HEK293 (cell line): ENCODE results near the gene SLC1A1.

Experiments
- CTCF ChIA-PET: fragments of 350-600 bp; formaldehyde crosslinking; extraction: SDS; loops from one replicate; lab custom pipeline; 2021; ENCODE audit warnings: antibody characterized with exemption; lab: Yijun Ruan, JAX
- POLR2A ChIA-PET: fragments of 300-600 bp; formaldehyde crosslinking; extraction: SDS; loops from one replicate; lab custom pipeline; 2020; ENCODE audit warnings: antibody characterized with exemption, inconsistent platforms; lab: Yijun Ruan, JAX
- H3K27ac ChIP-seq: fragments of 200-500 bp; sonication (Bioruptor generic); 2 replicates; pipeline ENCODE4 v1.5.1; 2014; ENCODE audit warnings: low read depth, low read length, control low read depth, inconsistent platforms; ENCODE audit errors: extremely low read depth
- H3K36me3 ChIP-seq, 2 experiments: fragments of 200-500 bp in 1 of 2; sonication (Bioruptor generic) in 1 of 2; 1 replicate in 1 of 2; 2 replicates in 1 of 2; pipeline ENCODE4 v1.5.1; 2014 to 2017; ENCODE audit warnings: inconsistent platforms in 2 of 2, low read length in 2 of 2; ENCODE audit not compliant: control insufficient read depth in 2 of 2, insufficient read depth in 1 of 2
- H3K4me1 ChIP-seq: fragments of 200-500 bp; sonication (Bioruptor generic); 2 replicates; pipeline ENCODE4 v1.5.1; 2014; ENCODE audit warnings: mild to moderate bottlenecking, low read length, inconsistent platforms; ENCODE audit not compliant: control insufficient read depth, insufficient read depth
- H3K4me3 ChIP-seq: 2 replicates; pipeline ENCODE4 v1.5.1; 2011; ENCODE audit warnings: low read depth, mild to moderate bottlenecking, control low read depth, low read length, moderate library complexity
- H3K9me3 ChIP-seq: fragments of 200-500 bp; sonication (Bioruptor generic); 2 replicates; pipeline ENCODE4 v1.5.1; 2014; ENCODE audit warnings: low read depth, low read length, inconsistent platforms; ENCODE audit not compliant: control insufficient read depth, insufficient read depth
- FEZF1 ChIP-seq: fragments of 450-650 bp; formaldehyde crosslinking; IDR thresholded peaks from 2 replicates; pipeline ENCODE4 v1.5.1; 2016; ENCODE audit warnings: missing biosample characterization, missing genetic modification characterization
- GLIS1 ChIP-seq: fragments of 450-650 bp; formaldehyde crosslinking; IDR thresholded peaks from 2 replicates; pipeline ENCODE4 v1.5.1; 2016; ENCODE audit warnings: missing biosample characterization, missing genetic modification characterization
- OSR2 ChIP-seq: fragments of 450-650 bp; formaldehyde crosslinking; IDR thresholded peaks from 2 replicates; pipeline ENCODE4 v1.5.1; 2016; ENCODE audit warnings: missing biosample characterization, missing genetic modification characterization
- RBAK ChIP-seq: fragments of 450-650 bp; formaldehyde crosslinking; IDR thresholded peaks from 2 replicates; pipeline ENCODE4 v1.5.1; 2016; ENCODE audit warnings: missing biosample characterization, missing genetic modification characterization
- SCRT2 ChIP-seq: fragments of 450-650 bp; formaldehyde crosslinking; IDR thresholded peaks from 2 replicates; pipeline ENCODE4 v1.5.1; 2016; ENCODE audit warnings: missing biosample characterization, missing genetic modification characterization
- SETDB1 ChIP-seq: IDR thresholded peaks from one replicate; pipeline ENCODE4 v1.6.1; 2017; ENCODE audit warnings: mild to moderate bottlenecking, low read length, moderate library complexity, mixed read lengths; ENCODE audit not compliant: insufficient read length
- ZBTB44 ChIP-seq: fragments of 450-650 bp; IDR thresholded peaks from 2 replicates; pipeline ENCODE4 v1.5.1; 2018; ENCODE audit warnings: missing biosample characterization, mild to moderate bottlenecking, missing genetic modification characterization
- ZBTB48 ChIP-seq: fragments of 450-650 bp; formaldehyde crosslinking; IDR thresholded peaks from 2 replicates; pipeline ENCODE4 v1.5.1; 2016; ENCODE audit warnings: missing biosample characterization, missing genetic modification characterization
- ZBTB8A ChIP-seq: fragments of 450-650 bp; formaldehyde crosslinking; IDR thresholded peaks from 2 replicates; pipeline ENCODE4 v1.5.1; 2016; ENCODE audit warnings: missing biosample characterization, missing genetic modification characterization
- ZNF114 ChIP-seq: fragments of 450-650 bp; formaldehyde crosslinking; IDR thresholded peaks from 2 replicates; pipeline ENCODE4 v1.5.0; 2017; ENCODE audit warnings: missing biosample characterization, missing genetic modification characterization
- ZNF174 ChIP-seq: fragments of 450-650 bp; formaldehyde crosslinking; IDR thresholded peaks from 2 replicates; pipeline ENCODE4 v1.5.0; 2017; ENCODE audit warnings: missing biosample characterization, mild to moderate bottlenecking, missing genetic modification characterization
- ZNF175 ChIP-seq: fragments of 450-650 bp; formaldehyde crosslinking; IDR thresholded peaks from 2 replicates; pipeline ENCODE4 v1.5.1; 2016; ENCODE audit warnings: missing biosample characterization, missing genetic modification characterization
- ZNF2 ChIP-seq: fragments of 450-650 bp; formaldehyde crosslinking; IDR thresholded peaks from 2 replicates; pipeline ENCODE4 v1.5.1; 2016; ENCODE audit warnings: missing biosample characterization, missing genetic modification characterization
- ZNF335 ChIP-seq: fragments of 450-650 bp; formaldehyde crosslinking; conservative IDR thresholded peaks from 2 replicates; pipeline ENCODE4 v1.5.1; 2016; ENCODE audit warnings: missing biosample characterization, missing genetic modification characterization
- ZNF391 ChIP-seq: fragments of 450-650 bp; formaldehyde crosslinking; IDR thresholded peaks from 2 replicates; pipeline ENCODE4 v1.5.1; 2016; ENCODE audit warnings: low read depth, missing biosample characterization, missing genetic modification characterization, borderline replicate concordance
- ZNF660 ChIP-seq: fragments of 450-650 bp; IDR thresholded peaks from 2 replicates; pipeline ENCODE4 v1.5.1; 2018; ENCODE audit warnings: missing biosample characterization, mild to moderate bottlenecking, missing genetic modification characterization
- ZNF677 ChIP-seq: fragments of 450-650 bp; IDR thresholded peaks from 2 replicates; pipeline ENCODE4 v1.5.0; 2018; ENCODE audit warnings: missing biosample characterization, mild to moderate bottlenecking, missing genetic modification characterization, moderate library complexity
- ZNF76 ChIP-seq: fragments of 450-650 bp; formaldehyde crosslinking; IDR thresholded peaks from 2 replicates; pipeline ENCODE4; 2016; ENCODE audit warnings: low read depth, missing biosample characterization, missing genetic modification characterization, borderline replicate concordance
- ZNF777 ChIP-seq: fragments of 450-650 bp; formaldehyde crosslinking; IDR thresholded peaks from 2 replicates; pipeline ENCODE4 v1.5.1; 2017; ENCODE audit warnings: missing biosample characterization, missing genetic modification characterization, borderline replicate concordance
- ZXDB ChIP-seq: fragments of 450-650 bp; formaldehyde crosslinking; IDR thresholded peaks from 2 replicates; pipeline ENCODE4 v1.5.1; 2016; ENCODE audit warnings: missing biosample characterization, missing genetic modification characterization
- TF ChIP-seq, protein P1 (sequence below): fragments of 450-650 bp; formaldehyde crosslinking; IDR thresholded peaks from 2 replicates; pipeline ENCODE4 v1.5.1; 2017; ENCODE audit warnings: missing biosample characterization, missing genetic modification characterization
- TF ChIP-seq, protein P2 (sequence below): fragments of 450-650 bp; formaldehyde crosslinking; IDR thresholded peaks from 2 replicates; pipeline ENCODE4 v1.5.1; 2016; ENCODE audit warnings: missing biosample characterization, missing genetic modification characterization, low read depth
- TF ChIP-seq, protein P3 (sequence below): fragments of 450-650 bp; formaldehyde crosslinking; IDR thresholded peaks from 2 replicates; pipeline ENCODE4 v1.5.1; 2016; ENCODE audit warnings: missing biosample characterization, missing genetic modification characterization

Gene SLC1A1

DNA sequence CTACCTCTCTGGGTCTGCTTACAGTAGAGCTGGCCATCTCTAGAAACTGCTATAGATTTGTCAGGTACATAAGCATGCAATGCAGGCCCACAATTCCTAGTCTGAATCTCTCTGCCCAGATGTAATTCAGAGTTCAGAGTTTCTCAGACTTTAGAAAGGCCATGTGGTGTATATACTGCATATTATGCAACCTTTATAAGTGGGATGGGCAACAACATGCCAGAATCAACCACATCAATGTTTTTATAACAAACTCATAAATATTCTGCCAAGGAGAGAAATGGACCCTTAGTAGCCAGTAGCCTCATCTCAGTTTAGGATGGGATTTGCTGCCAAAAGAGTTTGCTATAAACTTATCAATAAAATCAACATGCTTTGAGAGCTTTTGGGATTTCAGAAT, 78.8 kb downstream of the SLC1A1 start:
- CTCF ChIA-PET, result no interaction called here

GRCh38 chr9:4572184-4572826, 82.0 kb downstream of the SLC1A1 start:
- H3K27ac ChIP-seq, result no peak overlapping the region
- TF ChIP-seq SCRT2 (tag by site-specific recombination) (no peak), RBAK (tag by site-specific recombination) (no peak)
- CTCF ChIA-PET, result interaction anchor here (0.6 to 1.4 kb wide), 4 partner anchors 21 to 211 kb away, joined by 3 to 4 read pairs (median 3); no protein-coding TSS in a partner anchor
- H3K4me1 ChIP-seq, result peaks cover 5% of the 10 kb centered on the region; the same call in 1 of the 2 replicates
- H3K36me3 ChIP-seq, result peaks cover 0 to 10% of the 10 kb centered on the region in 2 experiments; a peak in 1 of 3 replicates
- no peaks in the 10 kb centered on the region for H3K9me3 ChIP-seq
- POLR2A ChIA-PET, result no interaction called here
- no peak overlapping the region for H3K4me3 ChIP-seq

More for the DNA sequence above, 78.8 kb downstream of the SLC1A1 start:
- peaks cover 2% of the 10 kb centered on the region; the same call in 1 of the 2 replicates for H3K4me1 ChIP-seq
- TF ChIP-seq ZBTB8A (tag by site-specific recombination) (no peak), ZNF175 (tag by site-specific recombination) (no peak), ZBTB48 (no peak), ZNF76 (tag by site-specific recombination) (no peak), ZNF174 (tag by site-specific recombination) (no peak), ZNF677 (tag by site-specific recombination) (no peak), ZXDB (tag by site-specific recombination) (no peak), SETDB1 (no peak), ZNF660 (tag by site-specific recombination) (no peak)
- TF ChIP-seq, protein P1, sequence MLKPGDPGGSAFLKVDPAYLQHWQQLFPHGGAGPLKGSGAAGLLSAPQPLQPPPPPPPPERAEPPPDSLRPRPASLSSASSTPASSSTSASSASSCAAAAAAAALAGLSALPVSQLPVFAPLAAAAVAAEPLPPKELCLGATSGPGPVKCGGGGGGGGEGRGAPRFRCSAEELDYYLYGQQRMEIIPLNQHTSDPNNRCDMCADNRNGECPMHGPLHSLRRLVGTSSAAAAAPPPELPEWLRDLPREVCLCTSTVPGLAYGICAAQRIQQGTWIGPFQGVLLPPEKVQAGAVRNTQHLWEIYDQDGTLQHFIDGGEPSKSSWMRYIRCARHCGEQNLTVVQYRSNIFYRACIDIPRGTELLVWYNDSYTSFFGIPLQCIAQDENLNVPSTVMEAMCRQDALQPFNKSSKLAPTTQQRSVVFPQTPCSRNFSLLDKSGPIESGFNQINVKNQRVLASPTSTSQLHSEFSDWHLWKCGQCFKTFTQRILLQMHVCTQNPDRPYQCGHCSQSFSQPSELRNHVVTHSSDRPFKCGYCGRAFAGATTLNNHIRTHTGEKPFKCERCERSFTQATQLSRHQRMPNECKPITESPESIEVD (tag by site-specific recombination), result no peak
- no peaks in the 10 kb centered on the region for H3K9me3 ChIP-seq
- POLR2A ChIA-PET, result interaction anchor here (0.7 kb wide), 1 partner anchor 20 kb away, joined by 4 read pairs; no protein-coding TSS in a partner anchor
- no peak overlapping the region for H3K4me3 ChIP-seq
- no peak overlapping the region for H3K27ac ChIP-seq
- no peaks in the 10 kb centered on the region for H3K36me3 ChIP-seq

DNA sequence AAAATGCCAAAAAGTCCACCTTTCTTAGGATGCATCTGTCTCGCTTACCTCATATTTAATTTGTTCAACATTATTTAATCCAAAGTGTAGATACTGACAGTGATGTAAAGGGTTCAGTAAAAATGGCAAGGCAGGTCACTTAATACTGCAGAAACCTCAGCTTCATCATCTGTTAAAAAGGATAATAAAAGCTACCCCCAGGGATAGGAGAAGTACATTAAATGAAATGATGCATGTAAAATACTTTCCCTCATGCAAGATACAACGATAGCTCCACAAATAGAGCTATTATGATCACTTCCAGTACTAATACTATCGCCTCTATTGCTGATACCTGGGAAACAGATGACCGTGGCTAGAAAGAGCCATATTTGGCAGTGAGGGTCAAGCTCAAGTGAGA, 82.9 kb downstream of the SLC1A1 start:
- ChIA-PET CTCF (interaction anchor here (0.7 to 1.4 kb wide), 4 partner anchors 31 to 1131 kb away, joined by 3 to 4 read pairs (median 3); no protein-coding TSS in a partner anchor), POLR2A (no interaction called here)
- H3K4me1 ChIP-seq, result peaks cover 5% of the 10 kb centered on the region; the same call in 1 of the 2 replicates
- no peaks in the 10 kb centered on the region for H3K9me3 ChIP-seq
- TF ChIP-seq, protein P2, sequence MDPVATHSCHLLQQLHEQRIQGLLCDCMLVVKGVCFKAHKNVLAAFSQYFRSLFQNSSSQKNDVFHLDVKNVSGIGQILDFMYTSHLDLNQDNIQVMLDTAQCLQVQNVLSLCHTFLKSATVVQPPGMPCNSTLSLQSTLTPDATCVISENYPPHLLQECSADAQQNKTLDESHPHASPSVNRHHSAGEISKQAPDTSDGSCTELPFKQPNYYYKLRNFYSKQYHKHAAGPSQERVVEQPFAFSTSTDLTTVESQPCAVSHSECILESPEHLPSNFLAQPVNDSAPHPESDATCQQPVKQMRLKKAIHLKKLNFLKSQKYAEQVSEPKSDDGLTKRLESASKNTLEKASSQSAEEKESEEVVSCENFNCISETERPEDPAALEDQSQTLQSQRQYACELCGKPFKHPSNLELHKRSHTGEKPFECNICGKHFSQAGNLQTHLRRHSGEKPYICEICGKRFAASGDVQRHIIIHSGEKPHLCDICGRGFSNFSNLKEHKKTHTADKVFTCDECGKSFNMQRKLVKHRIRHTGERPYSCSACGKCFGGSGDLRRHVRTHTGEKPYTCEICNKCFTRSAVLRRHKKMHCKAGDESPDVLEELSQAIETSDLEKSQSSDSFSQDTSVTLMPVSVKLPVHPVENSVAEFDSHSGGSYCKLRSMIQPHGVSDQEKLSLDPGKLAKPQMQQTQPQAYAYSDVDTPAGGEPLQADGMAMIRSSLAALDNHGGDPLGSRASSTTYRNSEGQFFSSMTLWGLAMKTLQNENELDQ (tag by site-specific recombination), result 0 out of 2 replicates have a peak, but pooled peaks have one; percentile 21
- TF ChIP-seq FEZF1, result peak; percentile 61
- TF ChIP-seq, protein P3, sequence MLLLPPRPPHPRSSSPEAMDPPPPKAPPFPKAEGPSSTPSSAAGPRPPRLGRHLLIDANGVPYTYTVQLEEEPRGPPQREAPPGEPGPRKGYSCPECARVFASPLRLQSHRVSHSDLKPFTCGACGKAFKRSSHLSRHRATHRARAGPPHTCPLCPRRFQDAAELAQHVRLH (tag by site-specific recombination), result peak; percentile 52; the same call in 1 of the 2 replicates
- peak; percentile 39; the same call in 1 of the 2 replicates for TF ChIP-seq OSR2
- TF ChIP-seq, protein P1 (tag by site-specific recombination), result peak; percentile 71
- TF ChIP-seq ZBTB44 (tag by site-specific recombination), result peak; percentile 85
- TF ChIP-seq ZNF391 (tag by site-specific recombination), result no peak
- no peak for TF ChIP-seq ZNF335 (tag by site-specific recombination)
- TF ChIP-seq ZNF114 (tag by site-specific recombination), result no peak
- no peak for TF ChIP-seq ZNF2
- peak; percentile 39 for TF ChIP-seq GLIS1
- no peak for TF ChIP-seq ZNF777 (tag by site-specific recombination)
- peaks cover 0 to 10% of the 10 kb centered on the region in 2 experiments; a peak in 1 of 3 replicates for H3K36me3 ChIP-seq
- H3K4me3 ChIP-seq, result no peak overlapping the region
- no peak overlapping the region for H3K27ac ChIP-seq
